GM13976 (cell line): ENCODE measurements around the gene TBX4.

Source experiments
- DNase-seq: peaks from one replicate; pipeline ENCODE4 v3.0.0; 2012; ENCODE audit warnings: low spot score
- in situ Hi-C: fragments of 300-500 bp; cut with MboI; formaldehyde crosslinking; loops from one replicate; pipeline ENCODE4 v1.12.0; 2022; ENCODE audit warnings: low sequenced_read_pairs, mixed read lengths, inconsistent platforms; ENCODE audit not compliant: unreplicated experiment
- TF ChIP-seq, protein P1 (sequence below): IDR thresholded peaks from 2 replicates; pipeline ENCODE4 v1.5.1; 2012; ENCODE audit warnings: borderline replicate concordance, mild to moderate bottlenecking; ENCODE audit not compliant: insufficient read depth; ENCODE audit errors: extremely low read depth, missing control alignments, control extremely low read depth

Gene TBX4

DNA sequence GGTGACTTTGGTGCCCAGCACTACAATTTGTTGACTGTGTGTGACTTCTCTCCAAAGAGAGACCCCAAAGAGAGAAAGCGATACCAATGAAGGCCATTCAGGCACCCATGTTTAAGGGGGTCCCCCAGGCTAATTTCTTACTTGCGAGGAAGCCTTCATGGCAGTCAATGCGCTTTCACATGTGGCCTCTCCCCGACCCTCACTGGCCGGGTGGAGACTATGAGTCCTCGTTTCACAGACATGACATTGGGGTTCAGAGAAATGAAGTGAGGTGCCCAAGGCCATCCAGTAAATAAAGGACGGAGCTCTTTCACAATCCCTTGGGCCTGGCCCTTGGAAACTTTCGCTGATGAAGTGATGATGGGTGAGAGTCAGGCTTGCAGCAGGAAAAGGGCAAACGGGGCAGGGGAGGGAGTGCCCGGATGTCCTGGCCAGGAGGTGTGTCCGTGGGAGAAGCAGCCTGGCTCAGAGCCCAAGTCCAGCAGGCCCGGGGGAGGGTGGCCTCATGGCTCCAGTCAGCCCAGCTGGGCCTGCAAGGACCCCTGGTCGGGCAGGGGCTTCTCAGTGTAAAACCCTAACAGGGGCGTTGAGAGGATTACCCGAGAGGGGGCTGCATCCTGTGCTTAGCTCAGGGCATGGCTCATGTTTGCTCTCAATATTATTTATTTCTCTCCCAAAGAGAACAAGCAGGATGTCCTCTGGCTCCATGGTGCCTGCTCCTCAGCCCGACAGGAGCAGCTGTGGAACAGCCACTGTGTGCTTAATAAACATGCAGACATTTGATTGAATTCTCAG lies 37.9 kb upstream of the TBX4 start:
- peak; percentile 19 for DNase-seq
- TF ChIP-seq, protein P1, sequence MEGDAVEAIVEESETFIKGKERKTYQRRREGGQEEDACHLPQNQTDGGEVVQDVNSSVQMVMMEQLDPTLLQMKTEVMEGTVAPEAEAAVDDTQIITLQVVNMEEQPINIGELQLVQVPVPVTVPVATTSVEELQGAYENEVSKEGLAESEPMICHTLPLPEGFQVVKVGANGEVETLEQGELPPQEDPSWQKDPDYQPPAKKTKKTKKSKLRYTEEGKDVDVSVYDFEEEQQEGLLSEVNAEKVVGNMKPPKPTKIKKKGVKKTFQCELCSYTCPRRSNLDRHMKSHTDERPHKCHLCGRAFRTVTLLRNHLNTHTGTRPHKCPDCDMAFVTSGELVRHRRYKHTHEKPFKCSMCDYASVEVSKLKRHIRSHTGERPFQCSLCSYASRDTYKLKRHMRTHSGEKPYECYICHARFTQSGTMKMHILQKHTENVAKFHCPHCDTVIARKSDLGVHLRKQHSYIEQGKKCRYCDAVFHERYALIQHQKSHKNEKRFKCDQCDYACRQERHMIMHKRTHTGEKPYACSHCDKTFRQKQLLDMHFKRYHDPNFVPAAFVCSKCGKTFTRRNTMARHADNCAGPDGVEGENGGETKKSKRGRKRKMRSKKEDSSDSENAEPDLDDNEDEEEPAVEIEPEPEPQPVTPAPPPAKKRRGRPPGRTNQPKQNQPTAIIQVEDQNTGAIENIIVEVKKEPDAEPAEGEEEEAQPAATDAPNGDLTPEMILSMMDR = no peak
- in situ Hi-C loops = loop anchor here (25.0 kb wide), 1 partner anchor 423 kb away; no protein-coding TSS in a partner anchor

DNA sequence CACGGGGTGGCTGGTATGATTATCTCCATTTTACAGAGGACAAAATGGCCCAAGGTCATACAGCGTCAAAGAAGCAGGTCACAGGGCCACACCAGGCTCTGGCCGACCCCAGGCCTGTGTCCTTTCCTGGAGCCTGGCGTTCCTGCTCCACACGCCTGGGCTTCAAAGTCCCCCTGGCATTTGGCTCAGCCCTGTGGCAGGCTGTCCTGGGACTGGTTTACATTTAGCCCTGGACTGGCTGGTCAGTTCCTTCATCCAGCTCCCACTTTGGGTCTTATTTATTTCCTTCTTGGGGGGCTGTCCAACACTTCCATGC lies 37.3 kb upstream of the TBX4 start:
- in situ Hi-C loops = loop anchor here (25.0 kb wide), 1 partner anchor 422 kb away; no protein-coding TSS in a partner anchor
- TF ChIP-seq, protein P1 = no peak
- DNase-seq = no peak

DNA sequence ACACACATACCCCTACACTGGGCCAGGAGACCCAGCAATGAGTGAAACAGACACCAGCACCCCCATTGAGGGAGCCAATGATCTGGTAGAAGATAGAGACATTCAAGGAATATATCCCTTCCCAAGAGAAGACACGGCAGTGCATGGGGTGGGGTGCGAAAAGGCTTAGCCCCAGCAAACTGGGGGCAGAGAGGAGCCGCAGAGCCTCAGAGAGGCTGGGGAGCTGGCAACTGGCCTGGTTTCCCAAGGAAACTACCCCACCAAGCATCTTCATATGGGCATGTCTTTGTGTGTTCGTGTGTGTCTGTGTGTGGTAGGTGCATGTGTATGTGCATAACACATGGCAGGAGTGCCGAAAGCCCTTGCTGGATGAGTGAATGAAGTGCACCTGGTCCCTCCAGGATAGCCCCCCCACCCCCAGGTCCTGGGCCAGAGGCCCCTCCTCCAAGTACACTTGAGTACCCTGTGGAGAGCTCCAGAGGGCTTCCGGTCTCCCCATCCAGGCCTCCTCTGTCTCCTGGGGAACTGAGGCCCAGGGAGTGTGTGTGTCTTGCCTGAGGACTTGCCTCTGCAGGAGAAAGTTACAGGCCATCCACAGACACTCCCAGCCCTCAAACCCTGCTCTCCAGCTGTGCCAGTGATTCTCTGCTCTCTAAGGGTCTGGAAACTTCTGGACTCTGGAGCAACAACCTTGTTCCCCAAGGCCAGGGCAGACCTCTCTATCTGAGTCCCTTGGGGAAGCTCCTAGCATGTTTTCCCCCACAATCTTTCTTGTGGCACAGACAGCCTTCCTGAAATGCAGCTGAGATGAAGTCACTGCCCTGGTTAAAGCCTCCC lies 36.6 kb upstream of the TBX4 start:
- no peak for DNase-seq
- TF ChIP-seq, protein P1 = no peak
- in situ Hi-C loops = loop anchor here (25.0 kb wide), 1 partner anchor 422 kb away; no protein-coding TSS in a partner anchor

DNA sequence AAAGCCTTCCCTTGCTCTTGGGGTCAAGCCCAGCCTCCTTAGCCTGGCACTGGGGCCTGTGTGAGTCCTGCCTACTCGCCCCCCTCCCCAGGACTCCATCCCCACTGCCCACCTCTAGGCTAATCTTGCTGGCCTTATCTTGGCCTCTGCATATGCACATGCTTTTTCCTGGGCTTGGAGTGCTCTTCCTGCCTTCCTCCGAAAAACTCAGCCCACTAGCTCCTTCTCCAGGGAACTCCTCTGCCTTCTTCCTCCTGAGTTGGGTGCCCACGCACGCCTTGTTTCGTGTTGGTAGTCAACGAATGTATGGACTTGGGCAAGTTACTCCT lies 36.0 kb upstream of the TBX4 start:
- no peak for DNase-seq
- TF ChIP-seq, protein P1 = no peak
- in situ Hi-C loops = loop anchor here (25.0 kb wide), 1 partner anchor 421 kb away; no protein-coding TSS in a partner anchor

DNA sequence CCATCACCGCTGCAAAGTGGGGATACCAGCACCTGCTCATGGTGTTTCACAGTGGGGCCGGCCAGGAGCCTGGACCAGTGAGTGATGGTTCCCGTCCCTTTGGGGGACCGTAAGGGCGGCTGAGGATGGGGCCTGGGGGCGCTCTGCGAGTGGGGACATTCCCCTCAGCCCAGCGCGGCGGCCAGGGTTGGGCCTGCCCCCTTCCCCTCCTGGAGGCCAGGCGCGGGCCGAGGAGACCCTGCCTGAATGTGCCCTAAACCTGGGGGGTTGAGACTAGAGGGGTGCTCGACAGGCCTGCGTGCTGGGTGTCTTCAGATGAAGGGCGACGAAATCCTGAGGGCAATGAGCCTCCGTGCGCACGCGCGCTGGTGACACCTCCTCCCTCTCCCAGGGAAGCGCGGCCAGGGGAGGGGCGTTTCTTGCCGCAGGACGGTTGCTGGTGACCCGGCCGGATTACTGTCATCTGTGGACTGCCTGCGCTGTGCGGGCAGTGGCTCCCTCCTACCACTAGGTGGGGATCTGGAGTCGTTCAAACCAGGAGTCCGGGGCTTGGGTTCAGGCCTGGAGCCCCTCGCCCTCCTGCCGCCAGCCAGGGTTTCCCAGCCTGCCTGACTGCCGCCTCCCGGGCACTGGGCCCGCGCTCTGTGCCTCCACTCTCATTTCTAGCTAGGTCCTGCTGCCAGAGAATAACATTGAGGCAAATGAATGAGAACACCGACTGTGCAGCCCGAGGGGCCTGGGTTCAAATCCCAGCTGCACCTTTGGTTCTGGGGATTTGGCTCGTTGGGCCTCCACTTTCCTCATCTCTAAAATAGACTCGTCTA lies 35.5 kb upstream of the TBX4 start:
- DNase-seq = peak; percentile 89
- in situ Hi-C loops = loop anchor here (25.0 kb wide), 1 partner anchor 421 kb away; no protein-coding TSS in a partner anchor
- TF ChIP-seq, protein P1 = peak; percentile 92

DNA sequence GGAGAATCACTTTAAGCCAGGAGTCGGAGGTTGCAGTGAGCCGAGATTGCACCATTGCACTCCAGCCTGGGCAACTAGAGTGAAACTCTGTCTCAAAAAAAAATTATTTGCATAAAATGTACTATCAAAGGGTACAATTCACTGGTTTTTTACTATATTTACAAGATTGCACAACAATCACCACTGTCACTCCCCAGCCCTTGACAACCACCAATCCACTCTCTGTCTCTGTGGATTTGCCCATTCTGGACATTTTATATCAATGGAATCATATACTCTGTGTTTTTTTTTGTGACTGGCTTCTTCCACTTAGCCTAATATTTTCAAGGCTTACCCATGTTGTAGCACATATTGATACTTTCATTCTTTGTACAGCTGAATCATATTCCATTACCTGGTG lies 33.8 kb upstream of the TBX4 start:
- DNase-seq = no peak
- in situ Hi-C loops = loop anchor here (25.0 kb wide), 1 partner anchor 419 kb away; no protein-coding TSS in a partner anchor
- TF ChIP-seq, protein P1 = no peak
